Lower lobe of right lung (tissue), 2 donors: ENCODE data around the gene NOTCH3. TPM values are rescaled to one million over a fixed set of nuclear protein-coding genes. Genes with fewer than 3 reads are reported as not detected.

Experiments
- ATAC-seq, 2 donors: fragments of 200-7000 bp; cut with Tn5 transposase; one replicate each; pipeline ENCODE4 v1.9.1; 2020 to 2022; ENCODE audit warnings: mild to moderate bottlenecking in 2 of 2, moderate library complexity in 2 of 2
- DNase-seq: peaks from one replicate; pipeline ENCODE4 v3.0.0-alpha.2; 2020
- H3K27ac ChIP-seq: fragments of 200-600 bp; one replicate; pipeline ENCODE4 v1.8.0; 2022
- H3K27me3 ChIP-seq: fragments of 200-600 bp; one replicate; pipeline ENCODE4 v1.8.0; 2022; ENCODE audit warnings: low read depth
- H3K36me3 ChIP-seq: fragments of 200-600 bp; one replicate; pipeline ENCODE4 v1.8.0; 2022; ENCODE audit warnings: mild to moderate bottlenecking
- H3K4me1 ChIP-seq: fragments of 200-600 bp; one replicate; pipeline ENCODE4 v1.8.0; 2022
- H3K4me3 ChIP-seq: fragments of 200-600 bp; one replicate; pipeline ENCODE4 v1.8.0; 2022; ENCODE audit warnings: mild to moderate bottlenecking
- H3K9me3 ChIP-seq: fragments of 200-600 bp; one replicate; pipeline ENCODE4 v1.8.0; 2022
- CTCF ChIP-seq: fragments of 200-600 bp; IDR thresholded peaks from one replicate; pipeline ENCODE4 v1.8.0; 2022; ENCODE audit warnings: antibody characterized with exemption, mild to moderate bottlenecking
- intact Hi-C: fragments of 100-400 bp; cut with DNase I; formaldehyde crosslinking; loops from one replicate; pipeline ENCODE4 v1.11.0; 2022
- total RNA-seq: library from RNA; stranded (reverse); fragmentation: NEBNext Ultra II Directional; extraction: Animal tissue kit (Norgen Biotek cat#: 25700); gene quantifications from one replicate; pipeline ENCODE4 v1.2.1, GENCODE V29; 2021
- donor health status: DM: no; HTN: yes; CAD: no; lungs with severe emphysema.

NOTCH3 gene
- total RNA-seq, 1 donor from 2014 or later, result 52.7 TPM

DNA sequence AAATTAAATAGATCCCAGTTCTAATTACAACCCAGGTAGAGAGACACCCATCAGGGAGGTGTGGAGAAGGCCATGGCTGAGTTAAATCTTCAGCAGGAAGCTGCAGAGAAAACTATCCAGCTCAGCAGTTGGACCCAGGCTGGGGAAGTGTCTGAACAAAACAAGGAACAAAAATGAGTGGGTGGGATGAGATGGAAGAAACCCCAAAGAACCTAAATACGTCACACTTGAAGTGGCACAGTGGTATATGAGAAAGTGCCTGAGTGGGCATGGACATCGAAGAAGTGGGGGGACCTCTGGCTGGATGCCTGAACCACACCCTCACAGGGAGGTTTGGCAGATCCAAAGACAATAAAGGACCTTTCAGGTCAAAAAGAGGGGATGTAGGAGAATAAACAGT is 35.0 kb upstream of the NOTCH3 start:
- peaks cover 54% of the 10 kb centered on the region for H3K36me3 ChIP-seq
- no peaks in the 10 kb centered on the region for H3K9me3 ChIP-seq
- peaks cover 19% of the 10 kb centered on the region for H3K4me1 ChIP-seq
- peaks cover 11% of the 10 kb centered on the region for H3K27me3 ChIP-seq
- H3K27ac ChIP-seq, result no peak overlapping the region
- no peak overlapping the region for H3K4me3 ChIP-seq
- no peak for DNase-seq
- no peak for ATAC-seq
- intact Hi-C loops, result no loop called here
- TF ChIP-seq CTCF, result no peak

GRCh38 chr19:15234431-15235130 is 33.8 kb upstream of the NOTCH3 start:
- DNase-seq (no peak), ATAC-seq (no peak)

DNA sequence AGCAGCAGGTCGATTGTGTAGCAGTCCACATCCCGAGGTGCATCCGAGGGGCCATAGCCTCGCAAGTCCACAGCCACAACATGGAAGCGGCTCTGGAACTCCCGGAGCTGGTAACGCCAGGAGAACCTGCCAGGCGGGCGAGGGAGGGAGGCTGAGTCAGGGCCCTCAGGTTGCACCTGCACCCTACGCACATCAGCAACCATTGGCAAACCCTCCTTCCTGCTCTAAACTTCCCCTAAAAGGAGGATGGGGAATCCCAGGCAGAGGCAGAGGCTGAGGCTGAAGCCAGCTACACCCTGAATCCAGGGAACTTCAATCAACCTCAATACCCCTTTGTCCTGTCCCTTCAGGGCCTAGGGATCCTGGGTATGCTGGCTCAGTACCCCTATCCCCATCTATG is 30.5 kb upstream of the NOTCH3 start:
- Histone ChIP-seq H3K4me3 (no peak overlapping the region), H3K9me3 (no peaks in the 10 kb centered on the region), H3K27me3 (peaks cover 11% of the 10 kb centered on the region), H3K4me1 (peaks cover 19% of the 10 kb centered on the region), H3K36me3 (peaks cover 11% of the 10 kb centered on the region), H3K27ac (no peak overlapping the region)
- DNase-seq, result no peak
- no peak for ATAC-seq
- no peak for TF ChIP-seq CTCF
- intact Hi-C loops, result no loop called here

More at GRCh38 chr19:15234431-15235130, 33.8 kb upstream of the NOTCH3 start:
- Histone ChIP-seq H3K4me3 (no peak overlapping the region), H3K27me3 (peaks cover 11% of the 10 kb centered on the region), H3K27ac (no peak overlapping the region), H3K4me1 (peaks cover 19% of the 10 kb centered on the region), H3K9me3 (no peaks in the 10 kb centered on the region), H3K36me3 (peaks cover 42% of the 10 kb centered on the region)
- no peak for TF ChIP-seq CTCF
- intact Hi-C loops, result no loop called here

DNA sequence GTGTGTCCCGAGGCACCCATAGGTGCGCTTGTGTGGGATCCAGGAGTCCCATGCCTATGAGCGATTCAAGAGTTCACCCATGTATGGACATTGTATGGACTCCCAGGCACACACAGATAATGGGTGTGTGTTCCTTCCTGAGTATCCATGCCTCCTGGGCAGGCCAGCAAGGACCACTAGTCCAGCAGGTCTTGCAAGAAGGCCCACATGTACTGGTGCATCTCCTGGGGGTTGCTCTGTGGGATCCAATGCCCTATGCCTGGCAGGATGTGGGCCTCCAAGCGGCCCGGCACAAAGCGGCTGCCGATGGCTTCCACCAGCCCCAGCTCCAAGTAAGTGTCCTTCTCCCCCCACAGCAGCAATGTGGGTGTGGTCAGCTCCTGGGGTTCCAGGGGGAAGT is 26.5 kb upstream of the NOTCH3 start:
- intact Hi-C loops, result no loop called here
- H3K9me3 ChIP-seq, result no peaks in the 10 kb centered on the region
- DNase-seq (no peak), ATAC-seq (no peak)
- peaks cover 7% of the 10 kb centered on the region for H3K27me3 ChIP-seq
- peaks cover 26% of the 10 kb centered on the region for H3K4me1 ChIP-seq
- H3K36me3 ChIP-seq, result no peaks in the 10 kb centered on the region
- H3K27ac ChIP-seq, result no peak overlapping the region
- no peak for TF ChIP-seq CTCF
- no peak overlapping the region for H3K4me3 ChIP-seq

- DNase-seq (no peak), ATAC-seq (no peak)
- no peaks in the 10 kb centered on the region for H3K27me3 ChIP-seq
- no peaks in the 10 kb centered on the region for H3K9me3 ChIP-seq
- no peak for TF ChIP-seq CTCF
- no peak overlapping the region for H3K4me3 ChIP-seq
- no peak overlapping the region for H3K27ac ChIP-seq
- H3K36me3 ChIP-seq, result no peaks in the 10 kb centered on the region
- peaks cover 18% of the 10 kb centered on the region for H3K4me1 ChIP-seq
- intact Hi-C loops, result no loop called here
These were observed 25.0 kb upstream of the NOTCH3 start for GRCh38 chr19:15225760-15226159.
